AG04450 (cell line): ENCODE data around the gene DAD1. TPM values are rescaled to one million over a fixed set of nuclear protein-coding genes. Genes with fewer than 3 reads are reported as not detected.

Source experiments
- CTCF ChIA-PET: fragments of 300-600, 350-600 bp; formaldehyde crosslinking; extraction: SDS; loops from one replicate; lab custom pipeline; 2022; ENCODE audit warnings: antibody characterized with exemption, inconsistent platforms; lab: Charles Lee
- POLR2A ChIA-PET: fragments of 350-600 bp; formaldehyde crosslinking; extraction: SDS; loops from one replicate; lab custom pipeline; 2021; ENCODE audit warnings: antibody characterized with exemption, inconsistent platforms; lab: Yijun Ruan, JAX
- DNase-seq: peaks from one replicate; pipeline ENCODE4 v3.0.0-alpha.2; 2011; ENCODE audit warnings: low read depth, low spot score
- H3K27ac ChIP-seq: one replicate; pipeline ENCODE4 v1.5.1; 2012; ENCODE audit warnings: low read depth, low read length, control low read depth
- H3K27me3 ChIP-seq: one replicate; pipeline ENCODE4 v1.6.0; 2012; ENCODE audit warnings: low read length; ENCODE audit not compliant: control insufficient read depth, insufficient read depth
- H3K4me3 ChIP-seq: 2 replicates; pipeline ENCODE4 v1.5.1; 2011; ENCODE audit warnings: mild to moderate bottlenecking, low read depth, low read length, control low read depth
- H3K9me3 ChIP-seq: 2 replicates; pipeline ENCODE4 v1.5.1; 2012; ENCODE audit warnings: low read length; ENCODE audit not compliant: control insufficient read depth, insufficient read depth
- CTCF ChIP-seq: IDR thresholded peaks from 2 replicates; pipeline ENCODE4 v1.5.1; 2011; ENCODE audit warnings: low read depth, low read length, control low read depth, inconsistent platforms
- polyA plus RNA-seq: library from polyadenylated mRNA; depleted of rRNA; stranded (reverse); fragments of >200 nt; gene quantifications from 2 replicates; pipeline ENCODE4 v1.2.3, GENCODE V29; 2011; rRNA removed
- small RNA-seq: library from RNA; depleted of rRNA; stranded (forward); fragments of <200 nt; gene quantifications from one replicate; pipeline ENCODE3, GENCODE V24; 2012; ENCODE audit warnings: low read depth; ENCODE audit not compliant: insufficient read length

The DAD1 gene
- polyA plus RNA-seq, 1 experiment = 467 TPM

- no peak overlapping the region for H3K27ac ChIP-seq
- no peaks in the 10 kb centered on the region for H3K27me3 ChIP-seq
- H3K9me3 ChIP-seq = no peaks in the 10 kb centered on the region
- H3K4me3 ChIP-seq = no peak overlapping the region
- no peak for TF ChIP-seq CTCF
- DNase-seq = no peak
- CTCF ChIA-PET = no interaction called here
- POLR2A ChIA-PET = no interaction called here
These were observed 73.1 kb downstream of the DAD1 start for GRCh38 chr14:22515929-22516328.

Small RNAs within 50 kb of the gene (small RNA-seq; reads per million reads assigned to genes)
- not detected for gene TRAJ1
- gene TRAJ10 = not detected
- not detected for gene TRAJ11
- not detected for gene TRAJ12
- gene TRAJ13 = not detected
- gene TRAJ14 = not detected
- gene TRAJ16 = not detected
- not detected for gene TRAJ17
- not detected for gene TRAJ18
- gene TRAJ19 = not detected
- not detected for gene TRAJ2
- not detected for gene TRAJ20
- not detected for gene TRAJ21
- not detected for gene TRAJ22
- not detected for gene TRAJ23
- gene TRAJ24 = not detected
- not detected for gene TRAJ25
- not detected for gene TRAJ26
- not detected for gene TRAJ27
- not detected for gene TRAJ28
- gene TRAJ3 = not detected
- gene TRAJ4 = not detected
- not detected for gene TRAJ5
- not detected for gene TRAJ6
- not detected for gene TRAJ7
- not detected for gene TRAJ8
- gene TRAJ9 = not detected

Other genes starting within 250 kb of the DAD1 start
- 42.1 and 49.4 TPM in 2 replicates for gene ABHD4, start 9.1 kb upstream of the DAD1 start, polyA plus RNA-seq
- not detected in 2 replicates for gene OR6J1, start 55.1 kb upstream of the DAD1 start, polyA plus RNA-seq
- 181 and 198 TPM in 2 replicates for gene OXA1L, start 177.5 kb upstream of the DAD1 start, polyA plus RNA-seq
- gene SLC7A7, start 226.2 kb upstream of the DAD1 start, polyA plus RNA-seq = 7.5 and 7.7 TPM in 2 replicates
- 71.8 and 78.1 TPM in 2 replicates for gene MRPL52, start 240.7 kb upstream of the DAD1 start, polyA plus RNA-seq
- gene MMP14, start 247.4 kb upstream of the DAD1 start, polyA plus RNA-seq = 365 and 448 TPM in 2 replicates